Fibroblast of gingiva (primary cell): ENCODE results near the gene KCNB1.
"Not testable (repeated sequence)": the region's sequence is repeated elsewhere in the genome, so short reads cannot be mapped to it uniquely, and the experiment has no call there.

Source experiments
- DNase-seq: peaks from one replicate; pipeline ENCODE4 v3.0.0-alpha.2; 2011; ENCODE audit warnings: low read depth

KCNB1 gene

GRCh38 chr20:49319208-49319809 is 163.2 kb downstream of the KCNB1 start:
- no peak for DNase-seq

- no peak for DNase-seq
Observed at GRCh38 chr20:49318430-49319207, 163.8 kb downstream of the KCNB1 start.

GRCh38 chr20:49318091-49318429 is 164.4 kb downstream of the KCNB1 start:
- no peak for DNase-seq

- DNase-seq, result no peak
Observed at GRCh38 chr20:49316704-49317103, 165.8 kb downstream of the KCNB1 start.

- DNase-seq, result no peak
Observed at GRCh38 chr20:49315580-49315979, 166.9 kb downstream of the KCNB1 start.

- DNase-seq, result not testable (repeated sequence)
Observed at GRCh38 chr20:49314052-49314451, 168.4 kb downstream of the KCNB1 start.
